GM19043 (cell line): ENCODE measurements around the gene SLC2A2.

Experiments
- ATAC-seq: cut with Tn5 transposase; IDR thresholded peaks from one replicate; pipeline ENCODE4 v1.9.1; 2021; ENCODE audit warnings: low read depth; ENCODE audit not compliant: unreplicated experiment

SLC2A2 gene

GRCh38 chr3:170947018-170947769 lies 79.3 kb downstream of the SLC2A2 start:
- no peak for ATAC-seq
